Measurements from ENCODE around the gene CDH6. TPM values are rescaled to one million over a fixed set of nuclear protein-coding genes. Genes with fewer than 3 reads are reported as not detected.

Gene CDH6
- total RNA-seq, 1 donor, result 4.3 TPM

DNA sequence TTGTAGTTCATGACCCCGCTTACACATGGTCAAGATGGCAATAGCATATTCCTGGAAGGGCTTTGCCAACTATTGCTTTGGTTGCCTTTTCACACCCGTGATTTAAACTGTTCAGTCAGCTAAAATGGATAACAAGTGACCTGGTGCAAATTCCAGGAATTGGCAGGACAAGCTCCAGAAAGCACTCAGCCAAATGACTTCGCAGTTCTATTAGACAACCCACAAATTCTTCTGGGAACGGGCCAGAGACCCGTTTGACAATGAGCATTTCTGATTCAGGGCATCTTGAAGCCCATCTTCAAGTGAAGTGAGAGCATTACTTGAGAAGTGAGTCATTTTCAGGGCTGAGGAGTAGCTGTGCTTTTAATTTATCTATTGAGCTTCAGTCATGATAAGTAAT lies 173.5 kb downstream of the CDH6 start:
- no peak overlapping the region for H3K4me3 ChIP-seq (ENCODE audit: low read depth, low read length)
- TF ChIP-seq, protein P1, sequence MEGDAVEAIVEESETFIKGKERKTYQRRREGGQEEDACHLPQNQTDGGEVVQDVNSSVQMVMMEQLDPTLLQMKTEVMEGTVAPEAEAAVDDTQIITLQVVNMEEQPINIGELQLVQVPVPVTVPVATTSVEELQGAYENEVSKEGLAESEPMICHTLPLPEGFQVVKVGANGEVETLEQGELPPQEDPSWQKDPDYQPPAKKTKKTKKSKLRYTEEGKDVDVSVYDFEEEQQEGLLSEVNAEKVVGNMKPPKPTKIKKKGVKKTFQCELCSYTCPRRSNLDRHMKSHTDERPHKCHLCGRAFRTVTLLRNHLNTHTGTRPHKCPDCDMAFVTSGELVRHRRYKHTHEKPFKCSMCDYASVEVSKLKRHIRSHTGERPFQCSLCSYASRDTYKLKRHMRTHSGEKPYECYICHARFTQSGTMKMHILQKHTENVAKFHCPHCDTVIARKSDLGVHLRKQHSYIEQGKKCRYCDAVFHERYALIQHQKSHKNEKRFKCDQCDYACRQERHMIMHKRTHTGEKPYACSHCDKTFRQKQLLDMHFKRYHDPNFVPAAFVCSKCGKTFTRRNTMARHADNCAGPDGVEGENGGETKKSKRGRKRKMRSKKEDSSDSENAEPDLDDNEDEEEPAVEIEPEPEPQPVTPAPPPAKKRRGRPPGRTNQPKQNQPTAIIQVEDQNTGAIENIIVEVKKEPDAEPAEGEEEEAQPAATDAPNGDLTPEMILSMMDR (IDR thresholded peaks at IDR 0.05; ENCODE audit: insufficient read depth, low read depth, low read length), result no peak
- no peak for DNase-seq (ENCODE audit: low read depth)

DNA sequence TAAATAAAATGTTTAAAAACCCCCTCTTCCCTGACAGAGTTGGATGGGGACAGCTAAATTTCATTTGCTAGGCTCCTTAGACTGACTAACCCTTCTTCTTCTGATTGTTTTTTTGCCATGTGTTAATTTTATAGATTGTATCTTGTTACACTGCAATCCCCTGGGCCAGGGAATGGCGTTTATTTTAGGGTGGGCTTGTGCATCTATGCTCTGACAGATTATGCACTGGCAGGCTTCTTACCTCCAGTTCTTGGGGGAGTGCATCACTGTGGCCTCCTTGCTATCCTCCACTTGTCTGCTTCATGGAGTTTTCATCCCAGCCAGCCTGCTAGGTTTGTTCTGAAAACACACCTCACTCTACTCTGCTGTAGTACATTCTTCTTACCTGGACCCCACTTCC lies 178.6 kb downstream of the CDH6 start:
- no peak overlapping the region for H3K4me3 ChIP-seq (ENCODE audit: low read depth, low read length)
- TF ChIP-seq, protein P1 (IDR thresholded peaks at IDR 0.05; ENCODE audit: insufficient read depth, low read depth, low read length), result no peak
- no peak for DNase-seq (ENCODE audit: low read depth)

DNA sequence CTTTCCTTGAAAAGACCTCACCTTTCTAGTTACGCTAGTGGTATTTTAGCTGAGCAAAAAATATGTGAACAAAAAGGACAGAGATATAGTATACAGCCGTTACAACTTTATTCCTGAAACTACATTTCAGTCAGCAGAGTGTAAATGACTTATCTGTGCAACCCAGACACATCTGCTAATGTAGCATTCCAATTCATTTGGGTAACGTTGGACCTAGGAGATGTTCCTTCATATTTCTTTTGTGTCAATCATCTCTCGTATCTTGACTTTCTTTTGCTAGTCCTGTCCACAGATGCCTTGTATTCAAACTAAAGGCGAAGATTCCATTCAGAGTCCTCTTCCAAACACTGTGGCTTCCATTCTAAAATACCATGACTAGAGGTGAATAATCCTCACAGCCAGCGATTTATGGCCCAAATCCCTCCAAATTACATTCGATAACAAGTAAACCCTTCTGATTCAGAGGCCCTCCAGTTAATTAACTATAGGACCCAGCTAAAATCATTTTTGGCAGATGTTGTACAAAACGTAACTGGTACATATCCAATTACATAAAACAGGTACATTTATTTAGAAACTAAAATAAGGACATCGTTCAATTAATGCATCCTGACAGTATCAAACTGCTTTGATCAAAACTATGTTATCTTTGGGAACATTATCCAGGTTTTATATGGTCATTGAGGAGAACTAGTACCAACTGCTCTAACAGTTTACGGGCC lies 182.7 kb downstream of the CDH6 start:
- no peak for DNase-seq (ENCODE audit: low read depth)
- TF ChIP-seq, protein P1 (IDR thresholded peaks at IDR 0.05; ENCODE audit: insufficient read depth, low read depth, low read length), result no peak
- no peak overlapping the region for H3K4me3 ChIP-seq (ENCODE audit: low read depth, low read length)

DNA sequence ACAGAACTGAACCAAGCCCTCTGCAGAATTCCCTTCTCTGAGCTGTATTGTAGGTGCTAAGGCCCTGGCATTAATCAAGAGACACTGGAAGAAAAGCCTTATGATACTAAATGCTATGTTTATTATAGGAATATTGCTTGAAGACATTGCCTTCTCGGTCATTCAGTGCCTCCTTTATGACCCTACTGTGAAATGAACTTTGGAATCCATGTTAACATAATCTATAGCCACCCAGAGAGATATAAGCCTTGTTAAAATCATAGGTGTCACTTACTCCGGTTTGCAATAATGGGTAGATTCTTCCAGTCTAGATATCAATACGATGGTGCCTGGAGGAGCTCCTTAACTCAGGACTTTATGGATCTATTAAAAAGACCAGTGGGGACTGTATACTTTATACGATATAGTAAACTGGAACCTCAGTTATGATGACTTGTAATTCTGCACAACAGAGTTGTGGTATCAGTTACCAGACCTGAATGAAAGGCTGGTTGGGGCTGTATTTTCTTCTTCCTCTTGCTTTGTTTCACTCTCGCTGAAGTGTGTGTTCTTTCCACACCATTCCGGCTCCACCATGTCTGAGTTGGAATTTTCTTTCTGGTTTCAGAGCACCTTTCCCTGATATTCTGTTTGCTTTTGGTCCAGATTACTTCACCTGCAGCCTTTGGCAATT lies 183.9 kb downstream of the CDH6 start:
- H3K4me3 ChIP-seq (ENCODE audit: low read depth, low read length), result no peak overlapping the region
- TF ChIP-seq, protein P1 (IDR thresholded peaks at IDR 0.05; ENCODE audit: insufficient read depth, low read depth, low read length), result no peak
- no peak for DNase-seq (ENCODE audit: low read depth)

DNA sequence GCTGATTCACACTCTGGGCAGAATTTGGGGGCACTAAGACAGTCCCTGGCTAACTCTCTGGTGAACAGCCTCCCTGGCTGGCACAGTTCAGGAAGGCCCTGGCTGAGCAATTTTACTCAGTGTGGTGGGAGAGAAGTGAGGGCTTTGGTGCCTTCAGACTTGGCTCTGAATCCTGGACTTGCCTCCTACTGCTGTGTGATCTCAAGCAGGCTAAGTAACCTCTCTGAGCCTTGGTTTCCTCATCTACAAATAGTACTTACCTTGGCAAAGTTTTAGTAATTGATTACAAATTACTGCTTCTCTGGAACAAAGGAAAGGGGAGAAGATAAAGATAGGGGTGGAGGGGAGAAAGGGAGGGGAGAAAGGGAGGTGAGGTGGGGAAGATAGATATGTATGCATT lies 184.7 kb downstream of the CDH6 start:
- TF ChIP-seq, protein P1 (IDR thresholded peaks at IDR 0.05; ENCODE audit: insufficient read depth, low read depth, low read length), result no peak
- no peak for DNase-seq (ENCODE audit: low read depth)

More for the DNA sequence above, 184.7 kb downstream of the CDH6 start:
- H3K4me3 ChIP-seq (ENCODE audit: low read depth, low read length), result no peak overlapping the region
